AG04449 (cell line): ENCODE data around the gene SAP30BP.

Experiments used
- CTCF ChIA-PET: fragments of 350-600 bp; formaldehyde crosslinking; extraction: SDS; loops from one replicate; lab custom pipeline; 2021; ENCODE audit warnings: antibody characterized with exemption; lab: Yijun Ruan, JAX
- POLR2A ChIA-PET: fragments of 400-600, 350-600 bp; formaldehyde crosslinking; extraction: SDS; loops from one replicate; lab custom pipeline; 2020; ENCODE audit warnings: antibody characterized with exemption, inconsistent platforms; lab: Yijun Ruan, JAX
- DNase-seq: peaks from one replicate; pipeline ENCODE4 v3.0.0-alpha.2; 2010; ENCODE audit warnings: low read depth, low spot score
- H3K4me3 ChIP-seq: 2 replicates; pipeline ENCODE4 v1.5.1; 2011; ENCODE audit warnings: low read depth, mild to moderate bottlenecking, control low read depth, low read length
- CTCF ChIP-seq: IDR thresholded peaks from one replicate; pipeline ENCODE4 v1.5.1; 2011; ENCODE audit warnings: mild to moderate bottlenecking, moderate library complexity, low read length, control low read depth, inconsistent platforms; ENCODE audit not compliant: insufficient read depth; ENCODE audit errors: missing control alignments

Gene SAP30BP

DNA sequence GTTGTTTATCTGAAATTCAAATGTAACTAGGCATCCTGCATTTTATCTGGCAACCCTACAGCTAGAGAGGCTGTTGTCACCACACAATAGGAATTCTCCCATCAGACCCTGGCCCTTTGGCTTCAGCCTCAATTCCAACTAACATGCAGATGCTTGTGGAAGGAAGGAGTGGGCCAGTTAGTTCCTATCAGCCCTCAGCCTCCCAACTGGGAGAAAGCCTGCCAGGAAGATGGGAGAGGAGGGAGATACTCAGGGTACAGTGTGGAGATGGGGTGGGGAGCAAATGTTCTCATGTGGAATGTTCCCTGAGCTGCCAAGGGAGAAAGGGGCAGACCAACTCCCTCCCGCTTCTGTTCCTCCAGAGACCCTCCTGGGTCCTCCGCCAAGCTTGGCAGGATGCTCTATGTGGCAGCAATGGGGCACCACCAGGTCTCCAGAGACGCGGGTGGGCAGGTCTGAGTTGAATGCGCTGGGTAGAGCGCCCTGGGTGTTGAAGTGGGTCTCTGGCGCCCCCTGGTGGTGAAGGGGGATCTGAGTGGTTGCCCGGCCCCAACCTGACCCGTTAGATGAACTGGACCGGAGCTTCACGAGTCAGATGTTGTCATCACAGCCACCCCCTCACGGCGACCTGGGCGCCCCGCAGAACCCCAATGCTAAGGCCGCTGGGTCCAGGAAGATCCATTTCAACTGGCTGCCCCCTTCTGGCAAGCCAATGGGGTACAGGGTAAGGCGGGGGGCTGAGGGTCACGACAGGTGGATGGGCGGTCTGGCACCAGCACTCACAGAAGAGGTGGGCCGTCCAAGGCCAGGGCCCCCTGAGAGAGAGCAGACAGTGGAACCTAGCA is 82.6 kb downstream of the SAP30BP start:
- ChIA-PET POLR2A (interaction anchor here (0.5 to 1.2 kb wide), 4 partner anchors 8 to 117 kb away, joined by 3 to 4 read pairs (median 4); partner anchors contain the start of gene SMIM5), CTCF (interaction anchor here (0.6 to 23.0 kb wide), 43 partner anchors 12 to 481 kb away, joined by 3 to 1427 read pairs (median 5); partner anchors contain the start of genes GALK1, ITGB4, LLGL2 and MIF4GD)
- TF ChIP-seq CTCF = peak; percentile 86
- DNase-seq = no peak
- no peak overlapping the region for H3K4me3 ChIP-seq

DNA sequence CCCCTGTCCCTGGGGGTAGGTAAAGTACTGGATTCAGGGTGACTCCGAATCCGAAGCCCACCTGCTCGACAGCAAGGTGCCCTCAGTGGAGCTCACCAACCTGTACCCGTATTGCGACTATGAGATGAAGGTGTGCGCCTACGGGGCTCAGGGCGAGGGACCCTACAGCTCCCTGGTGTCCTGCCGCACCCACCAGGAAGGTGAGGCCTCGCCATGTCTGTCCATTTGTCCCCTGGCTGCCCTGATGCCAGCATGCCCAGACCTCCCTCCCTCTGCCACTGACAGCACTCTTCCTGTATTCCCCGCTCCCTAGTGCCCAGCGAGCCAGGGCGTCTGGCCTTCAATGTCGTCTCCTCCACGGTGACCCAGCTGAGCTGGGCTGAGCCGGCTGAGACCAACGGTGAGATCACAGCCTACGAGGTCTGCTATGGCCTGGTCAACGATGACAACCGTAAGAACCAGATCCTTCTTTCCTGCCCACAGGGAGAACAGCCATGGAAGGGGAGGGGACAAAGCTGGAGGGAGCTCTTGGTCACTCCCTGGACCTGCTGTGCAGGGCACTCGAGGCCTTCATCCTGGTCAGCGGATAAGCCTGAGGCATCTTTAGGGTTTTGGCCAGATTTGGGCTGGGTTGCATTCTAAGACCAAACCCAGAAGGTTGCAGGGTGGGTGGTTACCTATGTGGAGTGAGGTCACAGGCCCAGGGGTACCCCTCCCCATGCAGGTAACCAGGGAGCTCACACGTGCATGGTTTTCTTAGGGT is 83.7 kb downstream of the SAP30BP start:
- POLR2A ChIA-PET = interaction anchor here (0.5 to 1.2 kb wide), 2 partner anchors 10 to 29 kb away, joined by 3 to 4 read pairs; no protein-coding TSS in a partner anchor
- DNase-seq = no peak
- no peak overlapping the region for H3K4me3 ChIP-seq
- CTCF ChIA-PET = interaction anchor here (0.7 to 23.0 kb wide), 17 partner anchors 11 to 480 kb away, joined by 3 to 1427 read pairs (median 16); partner anchors contain the start of genes GALK1, MIF4GD, MYO15B and RECQL5
- no peak for TF ChIP-seq CTCF

DNA sequence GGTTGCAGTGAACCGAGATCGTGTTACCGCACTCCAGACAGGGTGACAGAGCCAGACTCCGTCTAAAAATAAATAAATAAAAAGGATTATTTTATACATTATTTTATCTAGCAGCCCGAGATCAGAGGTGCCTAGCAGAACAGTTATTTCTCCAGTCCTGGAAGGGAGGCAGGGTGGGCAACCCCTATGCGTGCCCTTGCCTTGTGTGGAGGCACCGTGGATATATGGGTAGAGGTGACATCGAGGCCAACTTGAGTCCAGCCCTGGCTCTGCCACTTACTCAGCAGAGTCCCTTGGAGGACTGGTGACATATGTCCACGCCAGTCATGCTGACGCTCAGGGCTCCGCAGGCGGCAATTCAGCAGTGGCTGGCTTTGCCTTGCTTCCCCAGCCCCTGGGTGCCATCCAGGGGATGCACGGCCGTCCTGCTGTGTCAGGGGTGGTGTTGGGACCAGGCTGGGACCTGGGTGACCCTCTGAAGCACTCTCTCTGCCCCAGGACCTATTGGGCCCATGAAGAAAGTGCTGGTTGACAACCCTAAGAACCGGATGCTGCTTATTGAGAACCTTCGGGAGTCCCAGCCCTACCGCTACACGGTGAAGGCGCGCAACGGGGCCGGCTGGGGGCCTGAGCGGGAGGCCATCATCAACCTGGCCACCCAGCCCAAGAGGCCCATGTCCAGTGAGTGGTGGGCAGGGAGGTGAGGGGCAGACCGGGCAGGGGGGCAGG is 84.7 kb downstream of the SAP30BP start:
- DNase-seq = no peak
- ChIA-PET CTCF (interaction anchor here (1.4 to 23.0 kb wide), 12 partner anchors 10 to 326 kb away, joined by 3 to 1427 read pairs (median 86); partner anchors contain the start of genes GALK1, MYO15B, RECQL5 and SAP30BP), POLR2A (no interaction called here)
- no peak for TF ChIP-seq CTCF
- no peak overlapping the region for H3K4me3 ChIP-seq

- no peak for TF ChIP-seq CTCF
- DNase-seq = no peak
- CTCF ChIA-PET = interaction anchor here (1.4 to 23.0 kb wide), 6 partner anchors 11 to 119 kb away, joined by 3 to 1427 read pairs (median 24); partner anchors contain the start of genes GALK1, RECQL5, SAP30BP and SMIM5
- H3K4me3 ChIP-seq = no peak overlapping the region
- POLR2A ChIA-PET = no interaction called here
These were observed 85.2 kb downstream of the SAP30BP start for GRCh38 chr17:75752405-75752709.

DNA sequence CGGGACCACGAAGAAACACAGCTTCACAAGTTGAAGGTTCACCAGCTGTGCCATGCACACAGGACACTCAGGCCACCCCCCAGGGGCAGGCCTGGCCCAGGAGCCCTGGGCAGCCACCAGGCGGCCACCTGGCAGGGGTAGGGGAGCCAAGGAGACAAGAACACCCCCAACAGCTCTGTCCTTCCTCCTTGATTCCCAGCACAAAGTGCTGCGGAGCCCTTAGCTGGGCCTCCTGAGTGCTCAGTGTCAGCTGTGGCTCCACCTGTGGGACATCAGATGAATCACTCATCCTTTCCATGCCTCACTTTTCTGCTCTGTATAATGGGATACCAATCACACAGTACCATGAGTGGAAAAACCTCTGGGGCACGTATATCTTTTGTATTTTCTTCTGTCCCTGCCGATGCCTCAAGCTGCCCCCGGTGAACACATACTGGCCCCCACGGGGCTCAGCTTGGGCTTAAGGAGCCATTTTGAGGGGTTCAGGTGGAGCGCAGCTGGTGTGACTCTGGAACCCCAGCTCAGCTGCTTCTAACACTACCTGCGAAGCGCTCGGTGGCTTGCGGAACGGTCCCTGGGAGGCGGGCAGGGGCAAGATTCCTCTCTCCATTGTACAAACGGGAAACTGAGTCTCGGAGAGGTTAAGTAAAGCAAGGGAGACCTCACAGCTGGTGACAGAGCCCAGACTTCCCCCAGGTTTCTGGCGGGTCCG is 85.8 kb downstream of the SAP30BP start:
- no peak for DNase-seq
- peak overlapping the region; percentile 55 for H3K4me3 ChIP-seq
- POLR2A ChIA-PET = interaction anchor here (0.9 to 2.0 kb wide), 7 partner anchors 9 to 144 kb away, joined by 3 to 11 read pairs (median 6); partner anchors contain the start of genes GALK1, RECQL5, SAP30BP and SMIM5
- no peak for TF ChIP-seq CTCF
- CTCF ChIA-PET = interaction anchor here (0.6 to 23.0 kb wide), 67 partner anchors 8 to 835 kb away, joined by 3 to 1427 read pairs (median 4); partner anchors contain the start of genes GALK1, MIF4GD, RECQL5 and SAP30BP
